Measurements from ENCODE around the gene KPNA3. TPM values are rescaled to one million over a fixed set of nuclear protein-coding genes. Genes with fewer than 3 reads are reported as not detected.
"Not testable (repeated sequence)": the region's sequence is repeated elsewhere in the genome, so short reads cannot be mapped to it uniquely, and the experiment has no call there.

KPNA3 gene
- total RNA-seq, 1 donor, result 26.8 TPM

GRCh38 chr13:49816047-49816446 is 23.6 kb upstream of the KPNA3 start:
- not testable (repeated sequence) for H3K9me3 ChIP-seq (ENCODE audit: low read depth, low read length); H3K4me3 ChIP-seq (ENCODE audit: low read length); H3K4me1 ChIP-seq (ENCODE audit: insufficient read depth, low read length); H3K27me3 ChIP-seq (ENCODE audit: insufficient read depth, low read length)

GRCh38 chr13:49814551-49815270 is 22.2 kb upstream of the KPNA3 start:
- H3K9me3 ChIP-seq (ENCODE audit: low read depth, low read length), result no peaks in the 10 kb centered on the region
- no peak overlapping the region for H3K4me3 ChIP-seq (ENCODE audit: low read length)
- peaks cover 3% of the 10 kb centered on the region for H3K27me3 ChIP-seq (ENCODE audit: insufficient read depth, low read length)

GRCh38 chr13:49812812-49813211 is 20.3 kb upstream of the KPNA3 start:
- H3K4me3 ChIP-seq (ENCODE audit: low read length), result no peak overlapping the region
- no peaks in the 10 kb centered on the region for H3K9me3 ChIP-seq (ENCODE audit: low read depth, low read length)
- peaks cover 6% of the 10 kb centered on the region for H3K27me3 ChIP-seq (ENCODE audit: insufficient read depth, low read length)
- H3K4me1 ChIP-seq (ENCODE audit: insufficient read depth, low read length), result no peaks in the 10 kb centered on the region

More at GRCh38 chr13:49814551-49815270, 22.2 kb upstream of the KPNA3 start:
- no peaks in the 10 kb centered on the region for H3K4me1 ChIP-seq (ENCODE audit: insufficient read depth, low read length)

GRCh38 chr13:49811527-49811908 is 19.0 kb upstream of the KPNA3 start:
- no peak overlapping the region for H3K4me3 ChIP-seq (ENCODE audit: low read length)
- H3K9me3 ChIP-seq (ENCODE audit: low read depth, low read length), result no peaks in the 10 kb centered on the region
- no peaks in the 10 kb centered on the region for H3K4me1 ChIP-seq (ENCODE audit: insufficient read depth, low read length)
- H3K27me3 ChIP-seq (ENCODE audit: insufficient read depth, low read length), result peaks cover 3% of the 10 kb centered on the region

GRCh38 chr13:49810567-49811526 is 18.4 kb upstream of the KPNA3 start:
- Histone ChIP-seq H3K27me3 (ENCODE audit: insufficient read depth, low read length) (peaks cover 3% of the 10 kb centered on the region), H3K9me3 (ENCODE audit: low read depth, low read length) (no peaks in the 10 kb centered on the region), H3K4me1 (ENCODE audit: insufficient read depth, low read length) (no peaks in the 10 kb centered on the region), H3K4me3 (ENCODE audit: low read length) (no peak overlapping the region)

DNA sequence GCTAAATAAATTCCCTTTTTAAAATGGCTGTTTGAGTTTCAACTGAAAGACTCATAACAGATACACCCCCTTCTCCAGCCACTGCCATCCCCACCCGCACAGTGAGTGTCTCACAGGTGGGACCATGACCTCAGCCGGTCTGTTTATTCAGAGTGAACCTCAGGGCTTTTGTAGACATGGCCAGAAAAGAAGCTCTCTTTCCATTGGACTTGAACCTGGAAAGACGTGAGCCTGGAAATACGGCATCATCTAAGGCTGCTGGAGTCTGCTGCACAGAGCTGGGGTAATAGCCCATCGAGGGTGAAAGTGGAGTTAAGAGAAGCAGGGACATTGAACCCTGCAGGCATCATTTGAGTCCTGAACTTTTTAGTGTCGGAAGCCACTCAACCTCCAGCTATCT is 15.2 kb upstream of the KPNA3 start:
- H3K4me1 ChIP-seq (ENCODE audit: insufficient read depth, low read length), result no peaks in the 10 kb centered on the region
- peaks cover 3% of the 10 kb centered on the region for H3K27me3 ChIP-seq (ENCODE audit: insufficient read depth, low read length)
- no peaks in the 10 kb centered on the region for H3K9me3 ChIP-seq (ENCODE audit: low read depth, low read length)
- no peak overlapping the region for H3K4me3 ChIP-seq (ENCODE audit: low read length)

DNA sequence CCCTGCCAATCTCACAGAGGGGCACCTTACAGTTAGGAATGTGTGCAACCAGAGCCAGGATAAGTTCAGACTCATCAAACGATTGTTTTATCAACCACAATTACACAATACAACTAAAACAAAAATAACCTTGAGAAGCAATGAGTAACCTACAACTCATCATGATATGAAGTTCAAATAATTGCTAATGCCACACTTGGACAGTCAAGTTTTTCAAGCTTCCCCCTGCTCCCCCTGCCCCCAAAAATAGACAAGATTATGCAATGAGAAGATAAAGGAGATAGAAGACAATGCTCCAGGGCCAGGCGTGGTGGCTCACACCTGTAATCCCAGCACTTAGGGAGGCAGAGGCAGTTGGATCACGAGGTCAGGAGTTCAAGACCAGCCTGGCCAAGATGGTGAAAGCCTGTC is 13.6 kb upstream of the KPNA3 start:
- H3K4me3 ChIP-seq (ENCODE audit: low read length), result no peak overlapping the region
- H3K27me3 ChIP-seq (ENCODE audit: insufficient read depth, low read length), result peaks cover 3% of the 10 kb centered on the region
- no peaks in the 10 kb centered on the region for H3K4me1 ChIP-seq (ENCODE audit: insufficient read depth, low read length)

GRCh38 chr13:49803047-49803446 is 10.6 kb upstream of the KPNA3 start:
- not testable (repeated sequence) for H3K4me1 ChIP-seq (ENCODE audit: insufficient read depth, low read length); H3K27me3 ChIP-seq (ENCODE audit: insufficient read depth, low read length)

More for the DNA sequence above, 13.6 kb upstream of the KPNA3 start:
- no peaks in the 10 kb centered on the region for H3K9me3 ChIP-seq (ENCODE audit: low read depth, low read length)

GRCh38 chr13:49802426-49802825 is 9.9 kb upstream of the KPNA3 start:
- no peaks in the 10 kb centered on the region for H3K9me3 ChIP-seq (ENCODE audit: low read depth, low read length)
- H3K27me3 ChIP-seq (ENCODE audit: insufficient read depth, low read length), result no peaks in the 10 kb centered on the region
- H3K4me3 ChIP-seq (ENCODE audit: low read length), result no peak overlapping the region
- no peaks in the 10 kb centered on the region for H3K4me1 ChIP-seq (ENCODE audit: insufficient read depth, low read length)

More at GRCh38 chr13:49803047-49803446, 10.6 kb upstream of the KPNA3 start:
- not testable (repeated sequence) for H3K9me3 ChIP-seq (ENCODE audit: low read depth, low read length); H3K4me3 ChIP-seq (ENCODE audit: low read length)

- H3K4me1 ChIP-seq (ENCODE audit: insufficient read depth, low read length), result peaks cover 32% of the 10 kb centered on the region
- no peaks in the 10 kb centered on the region for H3K9me3 ChIP-seq (ENCODE audit: low read depth, low read length)
- H3K4me3 ChIP-seq (ENCODE audit: low read length), result peak overlapping the region; percentile 72
- no peaks in the 10 kb centered on the region for H3K27me3 ChIP-seq (ENCODE audit: insufficient read depth, low read length)
These were observed 552 bp downstream of the KPNA3 start for GRCh38 chr13:49791711-49792549.

DNA sequence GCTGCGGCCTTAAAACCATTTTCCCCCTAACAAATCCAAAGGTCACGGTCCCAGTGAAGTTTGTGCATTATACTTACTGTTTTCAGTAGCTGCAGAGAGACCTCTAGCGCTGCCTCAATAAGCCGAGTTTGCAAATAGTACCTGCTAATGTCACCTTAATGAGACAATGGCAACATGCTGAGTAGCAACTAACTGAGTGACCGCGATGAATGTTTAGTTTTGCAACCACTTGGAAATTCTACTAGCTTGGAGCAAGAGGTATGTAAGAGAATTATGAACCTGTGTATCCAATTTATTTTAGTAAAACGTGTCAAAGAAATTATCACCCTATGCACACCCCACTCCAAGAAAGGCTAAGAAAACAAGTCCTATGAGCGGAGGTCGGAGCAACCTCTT is 1.2 kb downstream of the KPNA3 start:
- Histone ChIP-seq H3K4me1 (ENCODE audit: insufficient read depth, low read length) (peaks cover 32% of the 10 kb centered on the region), H3K27me3 (ENCODE audit: insufficient read depth, low read length) (no peaks in the 10 kb centered on the region), H3K4me3 (ENCODE audit: low read length) (peak overlapping the region; percentile 72), H3K9me3 (ENCODE audit: low read depth, low read length) (no peaks in the 10 kb centered on the region)

- Histone ChIP-seq H3K4me3 (ENCODE audit: low read length) (no peak overlapping the region), H3K9me3 (ENCODE audit: low read depth, low read length) (no peaks in the 10 kb centered on the region), H3K4me1 (ENCODE audit: insufficient read depth, low read length) (peaks cover 32% of the 10 kb centered on the region), H3K27me3 (ENCODE audit: insufficient read depth, low read length) (no peaks in the 10 kb centered on the region)
These were observed 2.5 kb downstream of the KPNA3 start for GRCh38 chr13:49789968-49790367.

- Histone ChIP-seq H3K27me3 (ENCODE audit: insufficient read depth, low read length) (no peaks in the 10 kb centered on the region), H3K9me3 (ENCODE audit: low read depth, low read length) (no peaks in the 10 kb centered on the region), H3K4me1 (ENCODE audit: insufficient read depth, low read length) (peaks cover 27% of the 10 kb centered on the region), H3K4me3 (ENCODE audit: low read length) (no peak overlapping the region)
These were observed 6.0 kb downstream of the KPNA3 start for GRCh38 chr13:49786401-49787008.

- no peaks in the 10 kb centered on the region for H3K27me3 ChIP-seq (ENCODE audit: insufficient read depth, low read length)
- H3K9me3 ChIP-seq (ENCODE audit: low read depth, low read length), result no peaks in the 10 kb centered on the region
- no peak overlapping the region for H3K4me3 ChIP-seq (ENCODE audit: low read length)
- H3K4me1 ChIP-seq (ENCODE audit: insufficient read depth, low read length), result peaks cover 12% of the 10 kb centered on the region
These were observed 7.5 kb downstream of the KPNA3 start for GRCh38 chr13:49784886-49785570.

Data from mononuclear cell (primary cell).